HepG2 (cell line): ENCODE measurements around the gene PLRG1. TPM values are rescaled to one million over a fixed set of nuclear protein-coding genes. Genes with fewer than 3 reads are reported as not detected.

Experiments
- AGO2 ChIP-seq: fragments of 200-400 bp; formaldehyde crosslinking; optimal IDR thresholded peaks from 2 replicates; pipeline ENCODE3; 2017; ENCODE audit warnings: mild to moderate bottlenecking, low read depth, low read length, moderate library complexity
- FOXA3 ChIP-seq: IDR thresholded peaks from 2 replicates; pipeline ENCODE4 v1.6.1; 2016; ENCODE audit warnings: missing genetic modification reagents, missing compliant biosample characterization
- FOXP1 ChIP-seq, 2 experiments: fragments of 450-650 bp in 1 of 2; IDR thresholded peaks; 2 replicates each; pipeline ENCODE4 v1.6.1; 2017 to 2018; ENCODE audit warnings: antibody characterized with exemption in 1 of 2
- HHEX ChIP-seq: IDR thresholded peaks from 2 replicates; pipeline ENCODE4 v1.6.1; 2016; ENCODE audit warnings: control low read depth
- HMGA1 ChIP-seq: sonication (generic); formaldehyde crosslinking; conservative IDR thresholded peaks from 2 replicates; pipeline ENCODE4 v1.4.0; 2020; ENCODE audit warnings: missing genetic modification reagents
- HNRNPH1 ChIP-seq: fragments of 200-400 bp; formaldehyde crosslinking; optimal IDR thresholded peaks from 2 replicates; pipeline ENCODE3; 2017; ENCODE audit warnings: mild to moderate bottlenecking, low read depth, low read length
- KLF9 ChIP-seq: IDR thresholded peaks from 2 replicates; pipeline ENCODE4 v1.6.1; 2016; ENCODE audit warnings: low read depth
- MIXL1 ChIP-seq: IDR thresholded peaks from 2 replicates; pipeline ENCODE4 v1.6.1; 2016
- MTA3 ChIP-seq: sonication (generic); formaldehyde crosslinking; IDR thresholded peaks from 2 replicates; pipeline ENCODE4 v1.4.0; 2020; ENCODE audit warnings: missing genetic modification reagents
- NFATC3 ChIP-seq: sonication (generic); formaldehyde crosslinking; IDR thresholded peaks from 2 replicates; pipeline ENCODE4 v1.5.1; 2020; ENCODE audit warnings: mild to moderate bottlenecking, missing genetic modification reagents
- NR1H2 ChIP-seq: sonication (generic); formaldehyde crosslinking; IDR thresholded peaks from 2 replicates; pipeline ENCODE4 v1.8.1; 2022; ENCODE audit warnings: low read depth, missing genetic modification reagents, borderline replicate concordance
- PHF21A ChIP-seq: sonication (generic); formaldehyde crosslinking; IDR thresholded peaks from 2 replicates; pipeline ENCODE4 v1.5.0; 2020; ENCODE audit warnings: mild to moderate bottlenecking, missing genetic modification reagents
- RFX3 ChIP-seq: IDR thresholded peaks from 2 replicates; pipeline ENCODE4 v1.6.1; 2016; ENCODE audit warnings: missing biosample characterization, missing genetic modification reagents
- SALL2 ChIP-seq: sonication (generic); formaldehyde crosslinking; IDR thresholded peaks from 2 replicates; pipeline ENCODE4 v1.8.1; 2023; ENCODE audit warnings: mild to moderate bottlenecking, missing genetic modification reagents, inconsistent platforms
- SIN3A ChIP-seq: IDR thresholded peaks from 2 replicates; pipeline ENCODE4 v1.6.1; 2011; ENCODE audit warnings: low read depth, mild to moderate bottlenecking, control low read depth, low read length, borderline replicate concordance
- SP2 ChIP-seq: sonication (generic); formaldehyde crosslinking; IDR thresholded peaks from 2 replicates; pipeline ENCODE4 v1.5.1; 2020; ENCODE audit warnings: mild to moderate bottlenecking, missing genetic modification reagents
- TOPORS ChIP-seq: sonication (generic); formaldehyde crosslinking; IDR thresholded peaks from 2 replicates; pipeline ENCODE4 v1.8.0; 2023; ENCODE audit warnings: mild to moderate bottlenecking, missing genetic modification reagents
- U2AF1 ChIP-seq: fragments of 200-400 bp; formaldehyde crosslinking; optimal IDR thresholded peaks from 2 replicates; pipeline ENCODE3; 2017; ENCODE audit warnings: mild to moderate bottlenecking, low read depth, low read length
- XRCC5 ChIP-seq: fragments of 200-400 bp; formaldehyde crosslinking; optimal IDR thresholded peaks from 2 replicates; pipeline ENCODE3; 2017; ENCODE audit warnings: mild to moderate bottlenecking, low read length
- ZFP36 ChIP-seq: fragments of 150-350 bp; IDR thresholded peaks from 2 replicates; pipeline ENCODE4 v1.6.1; 2018; ENCODE audit warnings: borderline replicate concordance, low read length, low read depth; ENCODE audit not compliant: partially characterized antibody
- ZIK1 ChIP-seq: sonication (generic); formaldehyde crosslinking; IDR thresholded peaks from 2 replicates; pipeline ENCODE4 v1.5.0; 2020; ENCODE audit warnings: mild to moderate bottlenecking, low read depth, missing genetic modification reagents, borderline replicate concordance
- ZNF343 ChIP-seq: sonication (generic); formaldehyde crosslinking; IDR thresholded peaks from 2 replicates; pipeline ENCODE4 v1.4.0; 2020; ENCODE audit warnings: mild to moderate bottlenecking, missing genetic modification reagents
- ZNF569 ChIP-seq: sonication (generic); formaldehyde crosslinking; IDR thresholded peaks from 2 replicates; pipeline ENCODE4 v1.5.0; 2020; ENCODE audit warnings: mild to moderate bottlenecking, missing genetic modification reagents, moderate library complexity, borderline replicate concordance
- ZNF670 ChIP-seq: sonication (generic); formaldehyde crosslinking; IDR thresholded peaks from 2 replicates; pipeline ENCODE4 v1.8.0; 2022; ENCODE audit warnings: mild to moderate bottlenecking, missing genetic modification reagents, borderline replicate concordance
- polyA plus RNA-seq, 8 experiments: library from polyadenylated mRNA; depleted of rRNA in 3 of 8; stranded (reverse) in 7 of 8; unstranded in 1 of 8; fragments of >200 nt; fragmentation: Illumina TruSeq in 4 of 8; extraction: Trizol in 4 of 8; gene quantifications; 2 replicates each; pipeline versions ENCODE4 v1.2.1 to v1.2.3, GENCODE V29; 2011 to 2016; ENCODE audit warnings: low read depth in 4 of 8, missing spikeins in 1 of 8, mixed read lengths in 1 of 8; ENCODE audit not compliant: insufficient read depth in 1 of 8
- total RNA-seq, 5 experiments: library from RNA; depleted of rRNA; stranded (reverse); fragments of >200 nt; fragmentation: Illumina TruSeq; extraction: Trizol; gene quantifications; 2 replicates each; pipeline ENCODE4 v1.2.3, GENCODE V29; 2016; ENCODE audit warnings: low read depth in 1 of 5
- TF ChIP-seq, protein P1 (sequence below): sonication (generic); formaldehyde crosslinking; IDR thresholded peaks from 2 replicates; pipeline ENCODE4 v1.4.0; 2020; ENCODE audit warnings: mild to moderate bottlenecking, missing genetic modification reagents
- TF ChIP-seq, protein P2 (sequence below): IDR thresholded peaks from 2 replicates; pipeline ENCODE4 v1.6.1; 2012; ENCODE audit warnings: low read depth, low read length, improper control_type of control experiment
- TF ChIP-seq, protein P3 (sequence below): IDR thresholded peaks from 2 replicates; pipeline ENCODE4 v1.6.1; 2016; ENCODE audit warnings: missing genetic modification reagents, missing compliant biosample characterization

Gene PLRG1
- total and polyA plus RNA-seq, 2 of the 13 experiments (the other 11 are each of a cell fraction or from before 2014, with no cell fraction given), result 77.3 to 110 TPM

GRCh38 chr4:154597798-154598774 lies 47.9 kb upstream of the PLRG1 start (continued):
- TF ChIP-seq, protein P1, sequence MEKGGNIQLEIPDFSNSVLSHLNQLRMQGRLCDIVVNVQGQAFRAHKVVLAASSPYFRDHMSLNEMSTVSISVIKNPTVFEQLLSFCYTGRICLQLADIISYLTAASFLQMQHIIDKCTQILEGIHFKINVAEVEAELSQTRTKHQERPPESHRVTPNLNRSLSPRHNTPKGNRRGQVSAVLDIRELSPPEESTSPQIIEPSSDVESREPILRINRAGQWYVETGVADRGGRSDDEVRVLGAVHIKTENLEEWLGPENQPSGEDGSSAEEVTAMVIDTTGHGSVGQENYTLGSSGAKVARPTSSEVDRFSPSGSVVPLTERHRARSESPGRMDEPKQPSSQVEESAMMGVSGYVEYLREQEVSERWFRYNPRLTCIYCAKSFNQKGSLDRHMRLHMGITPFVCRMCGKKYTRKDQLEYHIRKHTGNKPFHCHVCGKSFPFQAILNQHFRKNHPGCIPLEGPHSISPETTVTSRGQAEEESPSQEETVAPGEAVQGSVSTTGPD (CRISPR knock-in tag), result no peak
- TF ChIP-seq ZNF569 (CRISPR knock-in tag), result no peak
- TF ChIP-seq PHF21A (CRISPR knock-in tag), result peak; percentile 73; the same call in 1 of the 2 replicates
- TF ChIP-seq SALL2 (CRISPR knock-in tag), result no peak
- peak; percentile 97 for TF ChIP-seq MIXL1 (CRISPR knock-in tag)
- no peak for TF ChIP-seq XRCC5
- TF ChIP-seq HNRNPH1, result no peak
- TF ChIP-seq SP2, result no peak
- TF ChIP-seq NR1H2, result no peak
- TF ChIP-seq, protein P2, sequence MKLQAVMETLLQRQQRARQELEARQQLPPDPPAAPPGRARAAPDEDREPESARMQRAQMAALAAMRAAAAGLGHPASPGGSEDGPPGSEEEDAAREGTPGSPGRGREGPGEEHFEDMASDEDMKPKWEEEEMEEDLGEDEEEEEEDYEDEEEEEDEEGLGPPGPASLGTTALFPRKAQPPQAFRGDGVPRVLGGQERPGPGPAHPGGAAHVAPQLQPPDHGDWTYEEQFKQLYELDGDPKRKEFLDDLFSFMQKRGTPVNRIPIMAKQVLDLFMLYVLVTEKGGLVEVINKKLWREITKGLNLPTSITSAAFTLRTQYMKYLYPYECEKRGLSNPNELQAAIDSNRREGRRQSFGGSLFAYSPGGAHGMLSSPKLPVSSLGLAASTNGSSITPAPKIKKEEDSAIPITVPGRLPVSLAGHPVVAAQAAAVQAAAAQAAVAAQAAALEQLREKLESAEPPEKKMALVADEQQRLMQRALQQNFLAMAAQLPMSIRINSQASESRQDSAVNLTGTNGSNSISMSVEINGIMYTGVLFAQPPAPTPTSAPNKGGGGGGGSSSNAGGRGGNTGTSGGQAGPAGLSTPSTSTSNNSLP, result peak; percentile 88
- TF ChIP-seq SIN3A, result 0 out of 2 replicates have a peak, but pooled peaks have one; percentile 24
- no peak; the same call in 1 of the 2 replicates for TF ChIP-seq KLF9 (CRISPR knock-in tag)
- no peak for TF ChIP-seq ZIK1 (CRISPR knock-in tag)
- TF ChIP-seq HMGA1, result no peak
- no peak for TF ChIP-seq NFATC3
- TF ChIP-seq RFX3 (CRISPR knock-in tag), result no peak
- no peak for TF ChIP-seq ZNF343 (CRISPR knock-in tag)
- no peak for TF ChIP-seq TOPORS (CRISPR knock-in tag)
- TF ChIP-seq, protein P3, sequence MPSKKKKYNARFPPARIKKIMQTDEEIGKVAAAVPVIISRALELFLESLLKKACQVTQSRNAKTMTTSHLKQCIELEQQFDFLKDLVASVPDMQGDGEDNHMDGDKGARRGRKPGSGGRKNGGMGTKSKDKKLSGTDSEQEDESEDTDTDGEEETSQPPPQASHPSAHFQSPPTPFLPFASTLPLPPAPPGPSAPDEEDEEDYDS (CRISPR knock-in tag), result peak; percentile 42; the same call in 1 of the 2 replicates
- no peak for TF ChIP-seq AGO2
- no peak for TF ChIP-seq ZFP36
- peak; percentile 76 for TF ChIP-seq HHEX (CRISPR knock-in tag)
- no peak for TF ChIP-seq ZNF670
- TF ChIP-seq FOXA3, result peak; percentile 98
- no peak for TF ChIP-seq U2AF1
- peak; percentile 31; the same call in 1 of the 2 replicates for TF ChIP-seq FOXP1 (IDR thresholded peaks at IDR 0.05)
- TF ChIP-seq FOXP1 (CRISPR knock-in tag; IDR thresholded peaks at IDR 0.05), result peak; percentile 93
- no peak for TF ChIP-seq MTA3 (CRISPR knock-in tag)
